GM23338 (cell line): Measurements from ENCODE around the gene EPHB3. TPM values are rescaled to one million over a fixed set of nuclear protein-coding genes. Genes with fewer than 3 reads are reported as not detected.

Experiments
- ATAC-seq: fragments of 200-7000 bp; cut with Tn5 transposase; 3 replicates; pipeline ENCODE4 v1.9.1; 2020
- DNase-seq: peaks from one replicate; pipeline ENCODE4 v3.0.0-alpha.2; 2015; ENCODE audit warnings: low spot score
- H2AFZ ChIP-seq: fragments of 200-600 bp; sonication (generic); 2 replicates; pipeline ENCODE4 v1.8.0; 2016; ENCODE audit warnings: antibody characterized with exemption, mild to moderate bottlenecking, moderate library complexity
- H3F3A ChIP-seq: fragments of 200-600 bp; sonication (generic); replicated peaks from 2 replicates; pipeline ENCODE4 v1.8.0; 2017; ENCODE audit warnings: antibody characterized with exemption, mixed run types, low read depth
- H3K27ac ChIP-seq: fragments of 200-600 bp; sonication (generic); 2 replicates; pipeline ENCODE4 v1.6.1; 2016; ENCODE audit warnings: low read depth
- H3K27me3 ChIP-seq: fragments of 200-600 bp; sonication (generic); 2 replicates; pipeline ENCODE4 v1.8.0; 2016; ENCODE audit warnings: mild to moderate bottlenecking, mixed run types, moderate library complexity; ENCODE audit not compliant: insufficient read depth
- H3K36me3 ChIP-seq: fragments of 200-600 bp; sonication (generic); 2 replicates; pipeline ENCODE4 v1.8.0; 2016; ENCODE audit warnings: mild to moderate bottlenecking; ENCODE audit not compliant: insufficient read depth
- H3K4me1 ChIP-seq: fragments of 200-600 bp; sonication (generic); 2 replicates; pipeline ENCODE4 v1.8.0; 2016; ENCODE audit warnings: mild to moderate bottlenecking, moderate library complexity; ENCODE audit not compliant: insufficient read depth
- H3K4me2 ChIP-seq: fragments of 200-600 bp; sonication (generic); 2 replicates; pipeline ENCODE4 v1.7.1; 2017; ENCODE audit warnings: mixed run types
- H3K4me3 ChIP-seq: fragments of 200-600 bp; sonication (generic); 2 replicates; pipeline ENCODE4 v1.6.1; 2016; ENCODE audit warnings: mixed run types
- H3K79me2 ChIP-seq: fragments of 200-600 bp; sonication (generic); replicated peaks from 2 replicates; pipeline ENCODE4 v1.8.0; 2017; ENCODE audit warnings: mild to moderate bottlenecking; ENCODE audit not compliant: insufficient read depth
- H3K9me2 ChIP-seq: fragments of 200-600 bp; sonication (generic); 2 replicates; pipeline ENCODE4 v1.8.0; 2017; ENCODE audit not compliant: insufficient read depth
- H4K20me1 ChIP-seq: fragments of 200-600 bp; sonication (generic); replicated peaks from 2 replicates; pipeline ENCODE4 v1.8.0; 2017; ENCODE audit warnings: mild to moderate bottlenecking; ENCODE audit not compliant: insufficient read depth
- H3K27ac Mint-ChIP-seq: 2 replicates; pipeline ENCODE4 v1.8.0; 2020; ENCODE audit warnings: inconsistent platforms, mild to moderate bottlenecking, moderate library complexity, mixed read lengths
- H3K27me3 Mint-ChIP-seq: 3 replicates; pipeline ENCODE4 v1.8.0; 2022; ENCODE audit warnings: low read depth, mild to moderate bottlenecking, moderate library complexity, mixed read lengths, inconsistent platforms; ENCODE audit not compliant: insufficient read depth, poor library complexity
- H3K36me3 Mint-ChIP-seq: 3 replicates; pipeline ENCODE4 v1.8.0; 2021; ENCODE audit warnings: low read depth, mild to moderate bottlenecking, inconsistent platforms, moderate library complexity, mixed read lengths
- H3K4me1 Mint-ChIP-seq: 3 replicates; pipeline ENCODE4 v1.8.0; 2020; ENCODE audit warnings: mild to moderate bottlenecking, inconsistent platforms, mixed read lengths
- H3K4me3 Mint-ChIP-seq: 3 replicates; pipeline ENCODE4 v1.8.0; 2021; ENCODE audit warnings: moderate library complexity, mild to moderate bottlenecking, inconsistent platforms, mixed read lengths
- H3K9me3 Mint-ChIP-seq: 3 replicates; pipeline ENCODE4 v1.8.0; 2020; ENCODE audit warnings: moderate library complexity, mild to moderate bottlenecking, inconsistent platforms, mixed read lengths
- CREB1 ChIP-seq: fragments of 250-450 bp; sonication (Bioruptor Pico); IDR thresholded peaks from 2 replicates; pipeline ENCODE4 v1.5.0; 2020; ENCODE audit warnings: low read depth, mild to moderate bottlenecking, moderate library complexity
- ETS1 ChIP-seq: IDR thresholded peaks from 2 replicates; pipeline ENCODE4 v1.6.1; 2016; ENCODE audit warnings: antibody characterized with exemption
- JUNB ChIP-seq: IDR thresholded peaks from one replicate; pipeline ENCODE4 v1.6.1; 2016; ENCODE audit warnings: antibody characterized with exemption; ENCODE audit not compliant: unreplicated experiment
- NANOG ChIP-seq: IDR thresholded peaks from 2 replicates; pipeline ENCODE4 v1.6.1; 2016; ENCODE audit warnings: antibody characterized with exemption, borderline replicate concordance
- REST ChIP-seq: IDR thresholded peaks from one replicate; pipeline ENCODE4 v1.6.1; 2018; ENCODE audit warnings: antibody characterized with exemption; ENCODE audit not compliant: unreplicated experiment
- STAT1 ChIP-seq: IDR thresholded peaks from one replicate; pipeline ENCODE4 v1.6.1; 2016; ENCODE audit warnings: antibody characterized with exemption; ENCODE audit not compliant: unreplicated experiment
- ZNF331 ChIP-seq: fragments of 250-450 bp; sonication (Bioruptor Pico); IDR thresholded peaks from 2 replicates; pipeline ENCODE4 v1.5.0; 2020; ENCODE audit warnings: low read depth, mild to moderate bottlenecking, moderate library complexity
- ZNF462 ChIP-seq: fragments of 250-450 bp; sonication (Bioruptor Pico); IDR thresholded peaks from 2 replicates; pipeline ENCODE4 v1.5.0; 2020; ENCODE audit warnings: mild to moderate bottlenecking, moderate library complexity
- polyA plus RNA-seq: library from polyadenylated mRNA; unstranded; fragments of >200 nt; fragmentation: Nextera tagmentation; extraction: Ambion mirVana; gene quantifications from 2 replicates; pipeline ENCODE4 v1.2.1, GENCODE V29; 2016
- total RNA-seq: library from RNA; depleted of rRNA; stranded (reverse); fragments of >200 nt; shearing (Covaris generic); gene quantifications from 2 replicates; pipeline ENCODE4 v1.2.3, GENCODE V29; 2014

Gene EPHB3
- total and polyA plus RNA-seq, 2 experiments from 2014 or later: 0.57 to 2.0 TPM

- H3K27me3 ChIP-seq: peaks cover 82% of the 10 kb centered on the region
- H3K27ac Mint-ChIP-seq: no peak overlapping the region
- no peaks in the 10 kb centered on the region for H3K36me3 Mint-ChIP-seq
- peaks cover 33% of the 10 kb centered on the region for H3K4me1 ChIP-seq
- H3K4me2 ChIP-seq: no peak overlapping the region
- no peaks in the 10 kb centered on the region for H3K9me2 ChIP-seq
- no peaks in the 10 kb centered on the region for H4K20me1 ChIP-seq
- no peaks in the 10 kb centered on the region for H3F3A ChIP-seq
- no peak overlapping the region for H3K4me3 Mint-ChIP-seq
- H3K9me3 Mint-ChIP-seq: no peaks in the 10 kb centered on the region
- no peaks in the 10 kb centered on the region for H3K36me3 ChIP-seq
- peaks cover 30% of the 10 kb centered on the region for H3K27me3 Mint-ChIP-seq
- H2AFZ ChIP-seq: no peak overlapping the region
- TF ChIP-seq JUNB (no peak), REST (no peak)
- peaks cover 42% of the 10 kb centered on the region for H3K4me1 Mint-ChIP-seq
- no peak overlapping the region for H3K4me3 ChIP-seq
- DNase-seq (no peak), ATAC-seq (no peak)
- H3K27ac ChIP-seq: no peak overlapping the region
- no peaks in the 10 kb centered on the region for H3K79me2 ChIP-seq
These were observed 30.2 kb downstream of the EPHB3 start for GRCh38 chr3:184591789-184592188.

- Histone ChIP-seq H3K9me2 (no peaks in the 10 kb centered on the region), H3K36me3 (no peaks in the 10 kb centered on the region), H3K4me2 (peak overlapping the region; percentile 55; the same call in 1 of the 2 replicates), H3K79me2 (no peaks in the 10 kb centered on the region), H3K4me3 (no peak overlapping the region), H3K4me1 (peaks cover 33% of the 10 kb centered on the region), H3K27ac (no peak overlapping the region), H3K27me3 (peaks cover 80% of the 10 kb centered on the region), H4K20me1 (no peaks in the 10 kb centered on the region), H3F3A (no peaks in the 10 kb centered on the region), H2AFZ (no peak overlapping the region)
- H3K9me3 Mint-ChIP-seq: no peaks in the 10 kb centered on the region
- H3K27ac Mint-ChIP-seq: no peak overlapping the region
- H3K4me3 Mint-ChIP-seq: no peak overlapping the region
- ATAC-seq: peak; percentile 29
- H3K36me3 Mint-ChIP-seq: no peaks in the 10 kb centered on the region
- no peak for DNase-seq
- H3K27me3 Mint-ChIP-seq: peaks cover 33% of the 10 kb centered on the region
- peaks cover 42% of the 10 kb centered on the region for H3K4me1 Mint-ChIP-seq
- TF ChIP-seq STAT1: no peak
- no peak for TF ChIP-seq ETS1
- TF ChIP-seq ZNF331: no peak
- TF ChIP-seq NANOG: no peak
- no peak for TF ChIP-seq ZNF462
- TF ChIP-seq CREB1 (CRISPR knock-in tag): no peak
These were observed 31.0 kb downstream of the EPHB3 start for GRCh38 chr3:184592371-184593219.
